ENCODE measurements around the gene ICAM4. TPM values are rescaled to one million over a fixed set of nuclear protein-coding genes. Genes with fewer than 3 reads are reported as not detected.

The ICAM4 gene
- total RNA-seq, 5 donors from 2014 or later (not counting 1 experiment from before 2014, with no cell fraction given), result 0.47 to 0.79 (median 0.53) TPM

- ChIA-PET POLR2A (no interaction called here), CTCF (no interaction called here)
- Histone ChIP-seq H3K4me1 (ENCODE audit: control insufficient read depth in 1 of 2, extremely low read depth in 1 of 2, insufficient read depth in 2 of 2, low read length in 2 of 2) (peaks cover 23 to 69% of the 10 kb centered on the region in 2 experiments), H3K27ac (ENCODE audit: low read length) (no peak overlapping the region), H3K9me3 (no peaks in the 10 kb centered on the region), H3K27me3 (replicated peaks in 1 of 2; ENCODE audit: control insufficient read depth in 2 of 2, extremely low read depth in 1 of 2, insufficient read depth in 2 of 2, low read length in 1 of 2) (peaks cover 13 to 72% of the 10 kb centered on the region in 2 experiments), H3K4me3 (ENCODE audit: control insufficient read depth in 1 of 2, extremely low read depth in 1 of 2, low read length in 1 of 2) (no peak overlapping the region), H3K36me3 (ENCODE audit: control insufficient read depth in 2 of 2, extremely low read depth in 1 of 2, insufficient read depth in 1 of 2, low read length in 1 of 2) (no peaks in the 10 kb centered on the region)
- Mint-ChIP-seq H3K4me3 (peak overlapping the region in 1 of 3 donors; percentile 88), H3K27ac (no peak overlapping the region), H3K27me3 (peaks cover 29 to 60% of the 10 kb centered on the region in 2 donors), H3K36me3 (no peaks in the 10 kb centered on the region), H3K4me1 (peaks cover 41 to 51% (median 48%) of the 10 kb centered on the region in 3 donors), H3K9me3 (no peaks in the 10 kb centered on the region)
- DNase-seq (no peak), ATAC-seq (replicated peaks in 1 of 4) (no peak)
- WGBS (ENCODE audit: insufficient coverage), result 24% methylated on average over 18 of the region's 25 CpGs
Observed at GRCh38 chr19:10294368-10294697, 7.6 kb downstream of the ICAM4 start.

DNA sequence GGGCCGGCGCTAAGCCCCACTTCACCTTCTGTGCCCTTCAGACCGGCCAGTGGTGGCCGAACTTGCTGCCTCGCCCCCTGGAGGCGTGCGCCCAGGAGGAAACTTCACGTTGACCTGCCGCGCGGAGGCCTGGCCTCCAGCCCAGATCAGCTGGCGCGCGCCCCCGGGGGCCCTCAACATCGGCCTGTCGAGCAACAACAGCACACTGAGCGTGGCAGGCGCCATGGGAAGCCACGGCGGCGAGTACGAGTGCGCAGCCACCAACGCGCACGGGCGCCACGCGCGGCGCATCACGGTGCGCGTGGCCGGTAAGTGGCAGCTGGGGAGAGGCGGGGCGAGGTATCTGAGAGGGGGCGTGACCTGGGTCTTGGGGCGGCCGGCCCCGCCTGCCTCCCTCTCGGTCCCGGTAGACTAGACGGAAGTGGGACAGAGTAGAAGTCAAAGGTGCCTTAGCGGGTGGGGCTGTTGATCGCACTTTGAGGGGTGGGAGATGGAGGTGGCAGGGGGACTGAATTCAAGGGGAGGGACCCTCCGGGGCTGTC, 8.6 kb downstream of the ICAM4 start:
- Histone ChIP-seq H3K9me3 (no peaks in the 10 kb centered on the region), H3K27me3 (replicated peaks in 1 of 2; ENCODE audit: control insufficient read depth in 2 of 2, extremely low read depth in 1 of 2, insufficient read depth in 2 of 2, low read length in 1 of 2) (peaks cover 11 to 62% of the 10 kb centered on the region in 2 experiments), H3K4me3 (ENCODE audit: control insufficient read depth in 1 of 2, extremely low read depth in 1 of 2, low read length in 1 of 2) (peak overlapping the region; percentile 48 to 61), H3K4me1 (ENCODE audit: control insufficient read depth in 1 of 2, extremely low read depth in 1 of 2, insufficient read depth in 2 of 2, low read length in 2 of 2) (peaks cover 17 to 58% of the 10 kb centered on the region in 2 experiments), H3K27ac (ENCODE audit: low read length) (no peak overlapping the region), H3K36me3 (ENCODE audit: control insufficient read depth in 2 of 2, extremely low read depth in 1 of 2, insufficient read depth in 1 of 2, low read length in 1 of 2) (no peaks in the 10 kb centered on the region)
- H3K27me3 Mint-ChIP-seq, result peaks cover 31 to 53% of the 10 kb centered on the region in 2 donors
- ChIA-PET CTCF (no interaction called here), POLR2A (no interaction called here)
- peak in 34 of 35 experiments; percentile 46 to 83 (median 64) for DNase-seq
- no peaks in the 10 kb centered on the region for H3K9me3 Mint-ChIP-seq
- WGBS (ENCODE audit: insufficient coverage), result 2% methylated on average over 47 of the region's 48 CpGs
- peak overlapping the region; percentile 52 to 55 for H3K27ac Mint-ChIP-seq
- peak; percentile 69 to 78 (median 70) for ATAC-seq (replicated peaks in 1 of 4)
- H3K36me3 Mint-ChIP-seq, result no peaks in the 10 kb centered on the region
- H3K4me3 Mint-ChIP-seq, result peak overlapping the region; percentile 76 to 88 (median 79)
- peaks cover 34 to 45% (median 42%) of the 10 kb centered on the region in 3 donors for H3K4me1 Mint-ChIP-seq

DNA sequence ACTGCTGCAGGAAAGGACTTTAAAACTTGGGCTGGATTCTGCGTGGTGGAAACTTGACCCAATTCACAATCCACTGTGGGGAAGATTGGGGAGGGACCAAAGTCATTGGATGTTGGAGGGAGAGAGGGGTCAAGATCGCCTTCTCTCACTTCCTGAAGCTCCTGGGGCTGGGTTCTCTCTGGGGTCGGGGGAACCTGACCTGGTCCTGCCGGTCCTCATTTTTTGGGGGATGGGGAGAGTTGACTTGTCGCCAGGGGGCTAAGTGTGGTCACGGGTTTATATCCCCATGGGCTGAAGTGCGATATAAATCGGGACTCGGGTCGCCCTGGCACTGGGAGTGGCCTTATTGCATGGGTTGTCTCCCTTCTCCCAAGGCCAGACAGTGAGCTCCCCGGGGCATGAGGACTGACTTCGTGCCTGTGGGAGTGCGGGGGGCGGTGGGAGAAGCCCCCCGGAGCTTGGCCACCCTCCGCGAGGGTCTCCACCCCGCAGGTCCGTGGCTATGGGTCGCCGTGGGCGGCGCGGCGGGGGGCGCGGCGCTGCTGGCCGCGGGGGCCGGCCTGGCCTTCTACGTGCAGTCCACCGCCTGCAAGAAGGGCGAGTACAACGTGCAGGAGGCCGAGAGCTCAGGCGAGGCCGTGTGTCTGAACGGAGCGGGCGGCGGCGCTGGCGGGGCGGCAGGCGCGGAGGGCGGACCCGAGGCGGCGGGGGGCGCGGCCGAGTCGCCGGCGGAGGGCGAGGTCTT, 9.3 kb downstream of the ICAM4 start:
- Histone ChIP-seq H3K27ac (ENCODE audit: low read length) (no peak overlapping the region), H3K4me3 (ENCODE audit: control insufficient read depth in 1 of 2, extremely low read depth in 1 of 2, low read length in 1 of 2) (peak overlapping the region; percentile 48 to 61)
- H3K36me3 Mint-ChIP-seq, result no peaks in the 10 kb centered on the region

GRCh38 chr19:10299545-10300458, 13.0 kb downstream of the ICAM4 start:
- POLR2A ChIA-PET, result no interaction called here
- peaks cover 3 to 22% of the 10 kb centered on the region in 2 experiments for H3K27me3 ChIP-seq (replicated peaks in 1 of 2; ENCODE audit: control insufficient read depth in 2 of 2, extremely low read depth in 1 of 2, insufficient read depth in 2 of 2, low read length in 1 of 2)
- no peaks in the 10 kb centered on the region for H3K9me3 ChIP-seq
- Mint-ChIP-seq H3K4me3 (no peak overlapping the region), H3K4me1 (peaks cover 7 to 12% (median 8%) of the 10 kb centered on the region in 3 donors), H3K27me3 (peaks cover 10 to 11% of the 10 kb centered on the region in 2 donors), H3K9me3 (no peaks in the 10 kb centered on the region), H3K36me3 (no peaks in the 10 kb centered on the region), H3K27ac (no peak overlapping the region)
- DNase-seq (no peak), ATAC-seq (replicated peaks in 1 of 4) (no peak)
- WGBS (ENCODE audit: insufficient coverage), result 47% methylated on average over 10 of the region's 14 CpGs
- H3K4me3 ChIP-seq (ENCODE audit: control insufficient read depth in 1 of 2, extremely low read depth in 1 of 2, low read length in 1 of 2), result no peak overlapping the region
- H3K27ac ChIP-seq (ENCODE audit: low read length), result no peak overlapping the region
- H3K4me1 ChIP-seq (ENCODE audit: control insufficient read depth in 1 of 2, extremely low read depth in 1 of 2, insufficient read depth in 2 of 2, low read length in 2 of 2), result peaks cover 6 to 14% of the 10 kb centered on the region in 2 experiments
- H3K36me3 ChIP-seq (ENCODE audit: control insufficient read depth in 2 of 2, extremely low read depth in 1 of 2, insufficient read depth in 1 of 2, low read length in 1 of 2), result no peaks in the 10 kb centered on the region
- CTCF ChIA-PET, result no interaction called here

More for the DNA sequence above, 9.3 kb downstream of the ICAM4 start:
- Histone ChIP-seq H3K9me3 (no peaks in the 10 kb centered on the region), H3K4me1 (ENCODE audit: control insufficient read depth in 1 of 2, extremely low read depth in 1 of 2, insufficient read depth in 2 of 2, low read length in 2 of 2) (peaks cover 16 to 52% of the 10 kb centered on the region in 2 experiments), H3K27me3 (replicated peaks in 1 of 2; ENCODE audit: control insufficient read depth in 2 of 2, extremely low read depth in 1 of 2, insufficient read depth in 2 of 2, low read length in 1 of 2) (peaks cover 9 to 56% of the 10 kb centered on the region in 2 experiments), H3K36me3 (ENCODE audit: control insufficient read depth in 2 of 2, extremely low read depth in 1 of 2, insufficient read depth in 1 of 2, low read length in 1 of 2) (no peaks in the 10 kb centered on the region)
- CTCF ChIA-PET, result interaction anchor here in 1 of 2 donors (0.6 kb wide), 1 partner anchor 62 kb away, joined by 9 read pairs; no protein-coding TSS in a partner anchor
- ATAC-seq (replicated peaks in 1 of 4), result no peak
- Mint-ChIP-seq H3K4me1 (peaks cover 28 to 39% (median 36%) of the 10 kb centered on the region in 3 donors), H3K27ac (peak overlapping the region; percentile 52 to 55), H3K9me3 (no peaks in the 10 kb centered on the region), H3K27me3 (peaks cover 26 to 47% of the 10 kb centered on the region in 2 donors), H3K4me3 (peak overlapping the region; percentile 76 to 88 (median 79))
- POLR2A ChIA-PET, result no interaction called here
- WGBS (ENCODE audit: insufficient coverage), result 17% methylated on average over 37 of the region's 58 CpGs
- DNase-seq, result no peak

DNA sequence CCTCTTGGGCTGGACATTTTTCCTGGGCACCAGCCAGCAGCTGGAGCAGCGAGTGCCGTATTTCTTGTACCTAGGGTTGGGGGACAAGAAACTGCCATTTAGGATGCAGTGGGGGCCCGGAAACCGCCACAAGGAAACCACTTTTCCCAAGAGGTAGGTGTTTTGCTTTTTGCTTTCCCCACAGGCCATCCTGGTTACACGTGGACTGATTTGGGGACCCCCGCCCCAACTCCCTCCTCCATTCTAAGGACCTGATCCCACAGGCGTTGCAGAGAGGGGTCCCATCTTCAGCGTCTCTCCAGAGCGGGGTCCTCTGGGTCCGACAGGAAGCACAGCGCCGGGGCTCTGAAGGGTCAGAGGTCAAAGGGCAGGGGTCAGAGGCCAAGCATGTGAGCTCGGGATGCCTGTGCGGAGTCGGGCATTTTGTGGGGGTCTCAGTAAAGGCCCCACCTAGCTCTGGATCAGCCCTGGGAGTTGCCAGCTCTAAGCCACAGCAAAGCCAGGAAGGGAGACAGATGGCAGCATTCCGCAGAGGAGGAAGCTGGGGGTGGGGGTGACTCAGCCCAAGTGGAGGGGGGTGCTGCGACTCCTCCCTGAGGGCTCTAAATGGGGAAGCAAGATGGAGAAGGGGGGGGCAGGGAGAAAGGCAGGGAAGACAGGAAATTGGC, 18.5 kb downstream of the ICAM4 start:
- no peaks in the 10 kb centered on the region for H3K4me1 ChIP-seq (ENCODE audit: control insufficient read depth in 1 of 2, extremely low read depth in 1 of 2, insufficient read depth in 2 of 2, low read length in 2 of 2)
- peak in 1 of 35 experiments; percentile 17 for DNase-seq
- H3K27ac ChIP-seq (ENCODE audit: low read length), result no peak overlapping the region
- ATAC-seq (replicated peaks in 1 of 4), result no peak
- no peaks in the 10 kb centered on the region for H3K9me3 Mint-ChIP-seq
- H3K27me3 ChIP-seq (replicated peaks in 1 of 2; ENCODE audit: control insufficient read depth in 2 of 2, extremely low read depth in 1 of 2, insufficient read depth in 2 of 2, low read length in 1 of 2), result peaks cover 0 to 5% of the 10 kb centered on the region in 2 experiments
- CTCF ChIA-PET, result no interaction called here
- no peaks in the 10 kb centered on the region for H3K9me3 ChIP-seq
- POLR2A ChIA-PET, result no interaction called here
- 69% methylated on average over 9 of the region's 17 CpGs for WGBS (ENCODE audit: insufficient coverage)
- no peak overlapping the region for H3K4me3 Mint-ChIP-seq
- H3K27ac Mint-ChIP-seq, result no peak overlapping the region
- no peaks in the 10 kb centered on the region for H3K27me3 Mint-ChIP-seq
- no peaks in the 10 kb centered on the region for H3K4me1 Mint-ChIP-seq
- H3K36me3 ChIP-seq (ENCODE audit: control insufficient read depth in 2 of 2, extremely low read depth in 1 of 2, insufficient read depth in 1 of 2, low read length in 1 of 2), result peaks cover 0 to 3% of the 10 kb centered on the region in 2 donors
- no peak overlapping the region for H3K4me3 ChIP-seq (ENCODE audit: control insufficient read depth in 1 of 2, extremely low read depth in 1 of 2, low read length in 1 of 2)
- H3K36me3 Mint-ChIP-seq, result no peaks in the 10 kb centered on the region

- no peak overlapping the region for H3K4me3 ChIP-seq (ENCODE audit: control insufficient read depth in 1 of 2, extremely low read depth in 1 of 2, low read length in 1 of 2)
- 80% methylated on average over 1 of the region's 5 CpGs for whole genome bisulfite sequencing (ENCODE audit: insufficient coverage)
- no peaks in the 10 kb centered on the region for H3K9me3 Mint-ChIP-seq
- H3K4me1 Mint-ChIP-seq, result no peaks in the 10 kb centered on the region
- no peak for ATAC-seq (replicated peaks in 1 of 4)
- H3K27me3 ChIP-seq (replicated peaks in 1 of 2; ENCODE audit: control insufficient read depth in 2 of 2, extremely low read depth in 1 of 2, insufficient read depth in 2 of 2, low read length in 1 of 2), result peaks cover 0 to 5% of the 10 kb centered on the region in 2 experiments
- no peaks in the 10 kb centered on the region for H3K4me1 ChIP-seq (ENCODE audit: control insufficient read depth in 1 of 2, extremely low read depth in 1 of 2, insufficient read depth in 2 of 2, low read length in 2 of 2)
- no peak overlapping the region for H3K4me3 Mint-ChIP-seq
- H3K36me3 ChIP-seq (ENCODE audit: control insufficient read depth in 2 of 2, extremely low read depth in 1 of 2, insufficient read depth in 1 of 2, low read length in 1 of 2), result peaks cover 0 to 5% of the 10 kb centered on the region in 2 donors
- ChIA-PET POLR2A (no interaction called here), CTCF (no interaction called here)
- no peak for DNase-seq
- no peak overlapping the region for H3K27ac ChIP-seq (ENCODE audit: low read length)
- H3K27ac Mint-ChIP-seq, result no peak overlapping the region
- H3K36me3 Mint-ChIP-seq, result no peaks in the 10 kb centered on the region
- no peaks in the 10 kb centered on the region for H3K27me3 Mint-ChIP-seq
- no peaks in the 10 kb centered on the region for H3K9me3 ChIP-seq
Observed at GRCh38 chr19:10306327-10306726, 19.6 kb downstream of the ICAM4 start.

Measured in T-cell (primary cell).